ENCODE data around the gene RARB.

The RARB gene

DNA sequence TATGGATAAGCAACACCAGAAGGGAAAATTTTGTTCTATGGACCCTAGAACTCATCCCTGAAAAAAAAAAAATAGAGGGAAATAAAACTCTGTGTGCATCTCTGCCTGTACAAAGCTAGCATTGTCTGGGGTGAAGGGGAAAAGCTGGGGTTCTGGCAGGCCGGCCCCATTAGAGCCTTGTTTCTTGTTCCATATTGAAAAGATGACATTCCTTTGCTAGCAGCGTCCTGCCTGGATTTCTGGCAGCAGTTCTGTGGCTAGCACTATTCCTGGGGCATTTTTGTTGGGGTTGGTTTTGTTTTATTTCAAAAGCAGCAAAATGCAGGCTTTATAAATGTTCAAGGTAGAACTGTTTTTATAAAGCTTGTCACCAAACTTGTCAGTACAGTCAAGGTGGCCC lies 45.2 kb downstream of the RARB start:
- no peak for DNase-seq

DNA sequence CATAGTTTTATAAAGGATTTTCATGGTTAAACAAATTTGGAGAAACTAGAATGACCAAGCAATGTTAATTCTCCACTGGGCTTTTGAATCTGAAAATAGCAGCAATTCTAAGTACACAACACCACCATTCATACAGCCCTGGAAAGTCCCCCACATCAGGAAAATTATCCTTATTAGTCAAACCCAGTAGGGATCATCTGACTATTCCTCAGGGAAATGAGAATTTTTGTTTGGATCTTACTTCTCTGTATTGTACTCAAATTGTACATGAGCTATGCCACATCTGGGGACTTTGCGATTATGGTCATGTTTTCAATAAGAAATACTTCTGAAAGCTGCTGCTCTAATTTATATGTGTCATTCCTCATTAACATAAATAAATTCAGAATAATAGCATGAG lies 46.0 kb downstream of the RARB start:
- DNase-seq: no peak

DNA sequence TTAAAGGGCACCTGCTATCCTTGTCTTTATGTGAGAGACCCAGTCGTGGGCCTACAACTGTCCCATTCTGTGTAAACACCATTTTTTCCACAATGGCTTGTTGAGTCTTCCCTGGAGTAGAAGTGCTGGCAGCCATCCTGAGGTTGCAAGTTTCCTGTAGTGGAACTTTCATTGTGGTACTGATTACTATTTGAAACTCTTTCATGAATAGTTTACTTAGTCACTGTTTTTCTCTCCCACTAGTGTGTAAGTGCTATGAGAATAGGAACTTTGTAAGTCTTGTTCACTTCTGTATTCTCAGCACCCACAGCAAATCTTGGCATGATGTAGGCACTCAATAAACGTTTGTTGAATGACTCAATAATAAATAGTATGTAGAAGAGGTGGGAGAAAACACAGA lies 48.6 kb downstream of the RARB start:
- DNase-seq: no peak

DNA sequence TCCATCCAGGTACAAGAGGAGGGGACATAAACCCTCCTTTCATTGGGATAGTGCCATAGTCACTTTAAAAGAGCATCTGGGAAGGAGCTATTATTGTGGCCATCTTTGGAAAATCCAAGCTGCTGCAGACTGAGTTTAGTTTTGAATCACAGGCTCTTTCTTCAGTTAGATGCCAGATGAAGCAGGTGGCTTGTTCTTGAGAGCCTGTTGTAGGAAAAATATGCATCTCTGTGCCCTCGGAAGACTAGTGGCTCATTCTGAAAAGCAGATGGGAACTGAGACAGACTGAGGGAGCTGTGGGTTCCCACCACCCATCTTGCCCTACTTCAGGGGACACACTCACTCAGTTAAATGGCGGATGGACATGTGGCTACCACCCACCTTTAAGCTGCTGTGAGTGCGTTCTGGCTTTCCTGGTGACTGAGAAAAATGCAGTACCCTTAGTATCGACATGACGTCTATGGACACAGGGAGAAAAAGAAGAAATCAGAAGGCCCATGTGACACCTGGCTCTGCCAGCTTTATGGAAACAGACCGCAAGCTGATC lies 50.2 kb downstream of the RARB start:
- DNase-seq: no peak

DNA sequence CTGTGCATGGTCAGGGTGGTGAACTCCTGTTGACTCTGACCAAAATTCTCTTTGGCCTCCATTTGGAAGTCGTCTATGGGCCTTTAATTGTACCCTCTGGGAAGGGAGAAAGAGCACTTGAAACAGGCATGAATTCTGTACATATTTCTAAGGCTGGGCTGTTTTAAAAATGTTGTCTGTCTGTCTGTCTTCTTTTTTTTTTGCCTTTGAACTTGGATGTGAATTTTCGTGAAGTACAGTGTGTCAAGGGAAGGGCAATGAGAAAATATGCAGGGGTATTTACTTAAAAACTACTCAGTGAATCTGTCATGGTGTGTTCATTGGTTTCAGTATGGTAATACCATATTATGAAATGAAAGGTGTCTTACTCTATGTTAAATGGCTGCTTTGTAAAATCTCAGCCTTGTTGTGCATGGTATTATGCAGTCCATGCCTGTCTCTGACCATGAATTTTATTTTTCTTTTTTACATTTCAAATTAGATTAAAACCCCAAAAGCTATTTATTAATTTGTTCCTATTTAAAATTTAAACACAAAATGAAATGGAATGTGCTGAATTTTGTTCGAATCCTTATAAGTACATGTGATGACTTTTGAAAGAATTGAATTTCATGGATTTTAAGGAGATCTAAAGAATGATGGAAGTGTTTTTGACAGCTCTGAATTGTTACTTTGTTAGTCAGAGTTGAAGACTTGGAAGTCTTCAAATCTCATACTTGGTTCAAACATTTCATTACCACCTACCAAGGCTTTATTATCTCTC lies 51.1 kb downstream of the RARB start:
- DNase-seq: no peak

DNA sequence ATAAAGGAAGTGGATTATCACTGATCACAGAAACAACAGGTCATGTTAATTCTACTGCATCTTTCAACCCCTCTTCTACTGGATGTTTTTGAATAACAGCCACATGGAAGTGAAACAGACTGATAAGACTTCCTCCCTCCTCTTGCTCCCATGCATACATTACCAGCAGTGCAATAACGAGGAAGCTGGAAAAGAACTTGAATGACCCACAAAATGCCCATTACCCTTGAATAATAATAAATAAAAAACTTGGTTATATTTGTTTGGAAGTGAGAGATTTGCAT lies 51.6 kb downstream of the RARB start:
- no peak for DNase-seq

DNA sequence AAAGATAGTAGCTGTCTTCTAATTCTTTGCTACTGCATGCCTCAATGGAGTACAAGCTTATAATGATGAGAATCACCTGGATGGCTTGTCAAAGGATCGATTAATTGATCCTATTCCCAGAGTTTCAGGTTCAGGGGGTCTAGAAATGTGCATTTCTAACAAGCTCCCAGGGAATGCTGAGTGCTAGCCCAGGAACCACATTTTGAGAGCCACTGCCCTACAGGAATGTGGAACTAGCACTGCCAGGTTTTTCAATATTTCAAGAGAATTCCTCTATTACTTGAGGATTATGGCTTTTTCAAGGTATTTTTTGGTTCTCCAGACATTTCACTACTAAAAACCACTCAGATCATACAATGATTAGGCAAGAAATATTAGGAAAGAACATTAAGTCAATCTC lies 52.7 kb downstream of the RARB start:
- no peak for DNase-seq

DNA sequence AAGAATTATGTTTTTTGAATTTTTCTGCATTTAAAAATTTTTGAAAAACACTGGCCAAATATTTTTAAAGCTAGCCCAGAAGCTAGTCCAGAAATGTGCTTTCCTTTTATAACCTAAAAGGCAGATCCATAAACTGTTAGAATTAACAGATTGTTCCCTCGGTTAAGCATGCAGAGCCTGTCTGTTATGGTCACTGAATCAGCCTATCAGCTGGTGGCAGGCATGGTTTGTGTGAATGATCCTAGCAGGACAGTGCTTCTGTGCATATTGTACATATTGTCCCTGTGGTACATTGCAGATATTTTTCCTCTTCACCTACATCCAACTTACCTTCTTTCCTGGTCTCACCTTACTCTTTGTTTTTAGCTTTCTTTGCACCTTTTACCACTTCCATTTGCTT lies 53.3 kb downstream of the RARB start:
- no peak for DNase-seq

DNA sequence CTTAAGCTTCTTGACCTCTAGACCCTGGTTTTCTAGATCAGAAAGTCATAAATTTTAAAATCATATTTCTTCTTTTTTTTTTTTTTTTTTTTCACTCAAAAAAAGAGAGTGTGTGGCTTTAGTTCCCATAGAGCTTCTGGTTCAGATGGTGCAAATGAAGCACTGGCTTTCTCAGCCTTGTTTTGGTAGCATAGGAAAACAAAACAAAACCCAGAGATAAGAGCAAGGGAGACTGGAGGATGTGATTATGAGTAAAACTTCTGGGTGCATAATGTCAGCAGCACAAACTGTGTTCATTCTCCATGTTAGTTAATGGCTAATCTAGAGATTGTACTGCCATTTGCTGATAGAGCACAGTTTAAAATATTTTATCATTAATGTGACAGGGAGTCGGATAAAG lies 55.4 kb downstream of the RARB start:
- DNase-seq: no peak

DNA sequence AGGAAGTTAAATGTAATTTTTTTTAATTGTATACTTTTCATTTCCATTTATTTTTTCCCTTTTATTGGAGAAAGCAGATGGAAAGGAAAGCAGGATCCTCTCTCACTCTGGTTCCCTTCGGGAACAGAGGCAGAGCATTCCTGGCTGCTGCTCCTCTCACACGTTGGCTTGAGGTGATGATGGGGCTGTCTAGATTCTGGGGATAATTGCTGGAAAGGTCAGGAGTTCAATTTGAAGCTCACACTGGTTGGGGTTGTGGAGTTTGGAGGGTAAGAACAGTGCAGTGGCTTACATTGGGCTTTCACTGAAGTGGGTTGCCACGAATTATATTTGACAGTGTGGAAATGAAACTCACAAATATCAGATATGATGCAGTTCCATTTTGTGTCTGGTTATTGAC lies 57.6 kb downstream of the RARB start:
- DNase-seq: no peak

DNA sequence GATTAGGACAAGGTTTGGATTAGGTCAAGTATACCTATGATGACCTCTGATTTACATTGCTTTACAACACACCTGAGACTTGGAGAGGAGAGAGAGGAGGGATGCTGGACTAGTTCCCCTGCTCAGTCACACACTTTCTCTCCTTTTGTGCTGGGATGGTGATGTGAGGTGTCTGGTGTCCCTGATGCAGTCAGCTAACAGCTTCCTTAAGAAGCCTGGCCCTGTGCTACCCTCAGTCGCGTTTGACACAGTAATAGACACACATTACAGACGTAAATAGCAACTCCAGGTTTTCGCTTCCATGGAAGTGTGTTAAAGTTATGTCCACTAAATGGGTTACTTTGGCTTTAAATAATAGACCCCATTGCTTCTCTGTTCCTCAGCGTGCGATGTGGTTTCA lies 58.9 kb downstream of the RARB start:
- DNase-seq: no peak

DNA sequence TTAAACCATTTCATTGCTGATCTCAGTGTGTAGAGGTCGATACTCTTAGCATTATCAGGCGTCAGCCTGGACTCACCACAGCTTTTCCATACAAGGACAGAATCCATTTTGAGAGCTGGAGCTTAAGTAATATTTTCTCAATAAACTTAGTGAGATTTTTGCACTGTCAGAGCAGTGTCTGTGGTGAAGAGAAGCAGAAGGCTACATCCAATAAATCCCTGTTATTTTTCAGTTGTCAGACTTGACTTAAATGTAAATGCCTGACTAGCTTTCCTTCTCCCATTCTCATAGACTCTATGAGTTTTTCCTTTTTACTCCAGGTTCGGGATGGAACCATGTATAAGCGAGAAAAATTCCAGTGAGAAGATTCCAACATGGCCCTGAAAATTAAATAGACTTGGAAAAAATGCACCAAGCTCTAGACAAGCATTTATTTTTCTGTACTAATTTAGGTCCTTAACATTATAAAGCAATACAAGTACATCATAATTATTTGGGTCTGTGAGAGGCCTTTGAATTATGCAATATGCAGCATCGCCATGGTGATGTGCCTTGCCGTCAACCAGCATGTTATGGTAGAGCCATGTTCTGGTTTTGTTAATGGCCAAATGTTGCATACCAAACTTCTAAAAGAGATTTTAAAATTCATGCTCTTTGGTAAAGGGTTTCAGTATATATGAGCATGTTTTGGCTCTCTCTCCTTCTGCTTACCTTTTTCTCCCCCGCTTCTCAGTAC lies 62.0 kb downstream of the RARB start:
- DNase-seq: no peak

DNA sequence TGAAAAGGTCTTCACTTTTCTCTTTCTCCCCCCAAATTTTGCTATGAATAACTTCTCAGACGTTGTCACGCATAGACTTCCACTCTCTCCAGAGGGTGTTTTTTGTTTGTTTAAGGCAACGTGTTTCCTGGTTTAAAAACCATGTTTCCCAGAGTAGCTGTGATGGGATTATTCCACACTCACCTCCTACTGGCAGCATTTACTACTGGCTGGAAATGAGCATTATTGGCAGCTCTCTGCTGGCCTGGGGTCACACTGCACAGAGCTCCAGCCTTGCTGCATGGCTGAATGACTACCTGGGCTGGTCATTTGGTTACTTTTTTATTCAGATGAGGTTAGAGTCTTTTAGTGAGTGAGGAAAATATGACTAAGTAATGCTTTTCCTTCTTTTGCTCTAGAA lies 65.2 kb downstream of the RARB start:
- no peak for DNase-seq

DNA sequence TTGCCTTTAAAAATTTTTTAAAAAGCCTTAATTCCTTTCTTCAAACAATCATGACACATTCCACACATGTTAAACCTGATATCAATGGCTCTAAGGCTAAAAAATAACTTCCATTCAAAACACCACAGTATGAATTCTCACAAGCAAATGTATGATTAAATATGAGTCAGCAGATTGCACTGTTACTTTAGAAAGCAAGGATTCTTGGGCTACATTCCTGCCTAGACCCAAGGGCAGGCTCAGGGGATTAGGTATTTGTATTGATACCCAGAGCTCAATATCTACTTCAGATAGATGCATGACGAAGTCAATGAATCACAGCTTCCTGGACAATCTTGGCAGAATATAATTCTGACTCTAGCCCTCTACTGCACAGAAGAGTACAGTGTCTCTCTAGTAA lies 65.7 kb downstream of the RARB start:
- DNase-seq: no peak

DNA sequence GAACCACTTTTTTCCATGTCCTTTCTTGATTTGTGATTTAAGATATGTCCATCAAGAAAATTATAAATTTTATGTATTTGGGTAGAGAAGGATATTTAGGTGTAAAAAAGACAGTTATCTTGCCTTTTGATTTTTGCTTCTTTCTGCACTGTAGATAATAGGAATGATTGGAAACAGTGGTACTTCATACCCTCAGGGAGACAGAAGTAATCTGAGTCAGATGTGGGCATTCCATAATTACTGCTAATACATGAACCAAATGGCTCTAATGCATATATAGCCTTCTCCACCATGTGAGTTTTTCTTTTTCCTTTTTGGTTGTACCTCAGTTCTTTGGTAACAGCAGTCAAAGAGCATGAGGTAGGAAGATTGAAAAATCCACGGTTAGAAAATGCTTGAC lies 67.2 kb downstream of the RARB start:
- DNase-seq: no peak

DNA sequence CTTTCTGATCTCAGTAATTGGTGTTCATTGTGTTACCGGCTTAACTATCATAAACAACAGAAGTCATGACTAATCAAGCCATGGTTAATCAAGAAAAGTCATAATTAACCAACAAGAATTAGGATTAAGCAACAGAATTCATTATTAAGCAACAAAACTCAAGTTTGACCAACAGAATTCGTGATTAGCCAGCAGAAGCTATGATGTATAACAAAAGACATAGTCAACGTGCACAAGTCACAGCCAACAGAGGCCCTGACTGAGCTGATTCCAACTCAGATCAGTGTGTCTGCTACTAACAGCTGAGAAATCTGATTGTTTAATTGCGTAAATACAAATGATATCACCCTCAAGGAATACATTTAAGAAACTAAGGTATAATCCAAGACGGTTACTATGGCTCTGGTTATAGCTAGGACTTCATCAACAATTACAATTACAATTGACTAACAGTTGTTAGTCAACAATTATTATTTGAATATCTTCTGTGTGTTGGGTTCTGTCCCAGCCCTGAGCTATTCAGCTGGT lies 67.7 kb downstream of the RARB start:
- DNase-seq: no peak

DNA sequence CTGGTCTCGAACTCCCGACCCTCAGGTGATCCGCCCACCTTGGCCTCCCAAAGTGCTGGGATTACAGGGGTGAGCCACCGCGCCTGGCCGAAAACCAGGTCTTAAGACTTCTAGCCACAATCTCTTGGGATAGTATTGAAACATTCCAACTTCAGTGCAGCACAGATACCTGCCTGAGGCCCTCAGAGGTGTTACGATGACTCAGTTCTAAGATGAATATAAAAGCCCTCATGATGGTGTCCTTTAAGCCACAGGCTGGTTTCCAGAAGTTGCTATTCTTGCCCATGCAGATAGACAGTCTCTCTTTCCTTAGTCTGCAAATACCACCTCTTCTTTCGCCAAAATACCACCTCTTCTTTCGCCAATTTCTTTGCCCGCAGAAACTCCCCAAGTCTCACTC lies 69.0 kb downstream of the RARB start:
- no peak for DNase-seq

DNA sequence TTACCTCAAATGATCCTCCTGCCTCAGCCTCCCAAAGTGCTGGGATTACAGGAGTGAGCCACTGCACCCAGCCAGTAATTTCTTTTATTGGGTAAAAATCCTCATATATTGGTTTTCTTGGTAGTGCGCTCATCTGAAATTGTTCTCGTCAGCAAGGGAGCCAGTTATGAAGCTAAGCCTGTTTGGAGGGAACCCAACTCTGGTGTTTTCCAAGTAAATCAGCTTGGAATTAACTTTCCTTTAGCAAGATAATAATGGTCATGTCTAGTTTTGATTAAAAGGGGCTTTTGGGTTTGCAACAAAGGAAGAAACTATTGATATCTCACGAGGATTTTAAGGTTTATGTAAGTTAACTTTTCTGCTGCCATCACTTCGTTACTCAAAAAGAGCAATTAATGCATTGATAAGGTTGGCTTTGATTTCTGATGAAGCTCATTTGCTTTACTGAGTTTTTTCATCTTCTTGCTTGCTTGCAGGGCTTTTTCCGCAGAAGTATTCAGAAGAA lies 72.7 kb downstream of the RARB start:
- no peak for DNase-seq

DNA sequence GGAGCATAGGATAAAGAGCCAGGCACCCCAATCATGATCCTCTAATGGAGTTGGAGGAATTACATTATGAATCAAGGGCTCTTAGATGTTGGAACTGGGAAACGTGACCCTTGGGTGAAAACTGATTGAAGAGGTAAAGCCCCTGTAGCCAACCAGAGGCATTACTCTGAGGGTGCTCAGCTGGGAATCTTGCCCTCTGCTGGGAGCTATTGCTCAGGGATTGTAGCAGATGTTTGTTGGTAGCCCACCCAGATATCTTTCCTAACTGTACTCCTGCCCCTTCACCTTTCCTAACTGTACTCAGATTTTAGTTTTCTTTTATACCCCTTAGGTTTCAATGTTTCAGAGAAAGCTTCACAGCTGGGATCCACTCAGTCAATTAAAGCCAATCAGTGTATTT lies 74.2 kb downstream of the RARB start:
- DNase-seq: no peak

DNA sequence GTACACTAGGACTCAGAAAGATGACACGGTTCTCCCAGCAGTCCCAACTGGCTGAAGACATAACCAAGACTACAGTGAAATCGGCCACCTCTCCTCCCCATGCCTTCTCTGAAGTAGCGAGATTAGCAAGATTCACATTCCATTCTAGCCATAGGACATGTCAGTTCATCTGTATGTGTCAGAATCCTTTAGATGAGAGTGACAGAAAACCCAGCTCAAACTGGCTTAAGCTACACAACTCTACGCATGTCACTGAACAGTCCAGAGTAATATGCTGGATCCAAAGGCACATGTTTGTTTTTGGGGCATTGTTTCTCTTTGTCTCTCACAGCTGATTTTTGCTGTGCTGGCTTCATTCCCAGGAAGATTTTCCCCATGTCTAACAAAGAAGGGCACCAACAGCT lies 75.8 kb downstream of the RARB start:
- DNase-seq: no peak

DNA sequence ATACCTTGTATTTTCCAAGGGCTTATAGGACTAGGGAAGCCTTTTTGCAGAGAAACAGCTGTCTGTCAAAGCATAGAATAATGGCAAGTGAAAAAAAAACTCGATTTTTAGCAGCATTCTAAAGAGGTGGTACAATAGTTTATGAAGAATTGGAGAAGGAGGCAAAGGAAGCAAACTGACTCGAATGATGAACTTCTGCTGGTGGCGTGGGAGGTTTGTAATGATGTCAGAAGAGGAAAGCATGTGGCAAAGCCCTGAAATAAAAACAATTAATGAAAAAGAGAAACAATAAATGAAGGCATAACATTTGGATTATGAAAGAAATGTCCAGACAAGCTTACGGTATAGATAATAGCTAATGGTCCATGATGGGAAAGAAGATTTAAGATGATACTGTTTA lies 77.5 kb downstream of the RARB start:
- no peak for DNase-seq

DNA sequence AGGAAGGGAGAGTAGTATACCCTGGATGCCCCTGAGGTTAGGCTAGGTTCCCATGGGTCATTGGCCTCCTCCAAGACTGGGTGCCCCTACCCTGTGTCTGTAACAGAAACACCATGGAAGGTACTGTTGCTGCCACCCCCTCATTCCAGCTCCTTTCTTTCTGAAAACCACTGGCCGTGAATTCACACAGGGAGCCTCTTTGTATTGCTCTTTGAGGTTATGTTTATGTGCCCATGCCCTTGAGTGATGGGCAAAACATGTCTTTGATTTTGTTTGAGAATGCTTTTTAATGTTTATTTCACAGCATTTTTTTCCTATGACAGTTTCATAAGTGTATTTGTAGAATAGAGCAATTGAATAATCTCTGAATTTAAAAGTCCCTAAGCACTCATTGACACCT lies 79.7 kb downstream of the RARB start:
- no peak for DNase-seq

DNA sequence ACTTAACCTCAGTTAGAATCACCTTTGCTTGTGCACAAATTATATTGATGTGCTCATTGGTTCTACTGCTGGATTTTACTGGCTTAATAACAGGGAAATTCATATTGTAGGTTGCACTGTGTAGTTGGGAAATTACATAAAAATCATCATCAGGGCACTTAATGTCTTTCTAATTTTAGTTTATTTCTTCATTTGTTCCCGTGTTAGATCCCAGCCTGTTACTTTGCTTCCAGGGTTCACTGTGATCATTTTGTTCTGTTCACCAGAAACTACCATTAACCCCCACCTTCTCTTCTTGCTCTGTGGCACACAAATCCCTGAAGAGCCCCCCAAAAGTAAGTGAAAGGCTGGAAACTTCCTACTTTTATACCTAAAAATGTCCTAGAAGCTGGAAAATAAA lies 80.4 kb downstream of the RARB start:
- no peak for DNase-seq

DNA sequence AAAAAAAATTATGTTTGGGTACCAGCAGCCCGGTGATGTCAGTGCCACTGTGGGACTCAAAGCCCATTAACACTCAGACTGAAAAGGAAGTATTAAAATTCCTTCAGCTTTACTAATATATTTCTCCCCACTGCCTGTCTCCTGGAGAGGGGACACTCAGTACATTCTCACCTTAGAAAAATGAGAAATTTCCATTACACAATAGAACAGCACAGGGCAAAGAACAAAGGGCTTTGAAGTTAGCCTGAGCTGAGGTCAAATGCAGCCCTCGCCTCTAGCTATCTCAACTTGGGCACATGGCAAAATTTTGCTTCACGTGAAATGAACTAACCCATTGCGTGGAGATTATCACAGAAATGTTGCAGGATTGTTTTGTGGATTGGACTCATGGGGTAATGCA lies 80.8 kb downstream of the RARB start:
- DNase-seq: no peak

All from NCI-H2107 (cell line).